Liver (tissue), 9 donors: Measurements from ENCODE around the gene ERBIN. TPM values are rescaled to one million over a fixed set of nuclear protein-coding genes. Genes with fewer than 3 reads are reported as not detected.
"Not testable (repeated sequence)": the region's sequence is repeated elsewhere in the genome, so short reads cannot be mapped to it uniquely, and the experiment has no call there.

Experiments
- DNase-seq: peaks from one replicate; pipeline ENCODE4 v3.0.0-alpha.2; 2017; ENCODE audit warnings: low spot score
- H3K27ac ChIP-seq, 2 donors: one replicate each; pipeline ENCODE4 v1.7.0; 2013; ENCODE audit warnings: inconsistent platforms in 2 of 2, low read length in 2 of 2, control low read depth in 1 of 2, low read depth in 1 of 2, mild to moderate bottlenecking in 1 of 2
- H3K27me3 ChIP-seq, 4 donors: one replicate each; pipeline versions ENCODE4 v1.6.1 to v1.7.0; 2013; ENCODE audit warnings: low read length in 3 of 4, inconsistent platforms in 1 of 4, mild to moderate bottlenecking in 1 of 4, moderate library complexity in 1 of 4; ENCODE audit not compliant: control insufficient read depth in 4 of 4, insufficient read depth in 4 of 4
- H3K36me3 ChIP-seq, 4 donors: one replicate each; pipeline versions ENCODE4 v1.6.1 to v1.7.0; 2013; ENCODE audit warnings: low read length in 3 of 4, mild to moderate bottlenecking in 3 of 4, low read depth in 1 of 4, moderate library complexity in 1 of 4; ENCODE audit not compliant: control insufficient read depth in 4 of 4, insufficient read depth in 3 of 4
- H3K4me1 ChIP-seq, 4 donors: one replicate each; pipeline versions ENCODE4 v1.6.1 to v1.7.0; 2013; ENCODE audit warnings: low read length in 3 of 4, mild to moderate bottlenecking in 3 of 4, moderate library complexity in 1 of 4; ENCODE audit not compliant: control insufficient read depth in 4 of 4, insufficient read depth in 4 of 4
- H3K4me3 ChIP-seq, 3 donors: one replicate each; pipeline versions ENCODE4 v1.6.1 to v1.7.0; 2013; ENCODE audit warnings: low read length in 3 of 3, control low read depth in 1 of 3, low read depth in 1 of 3, mild to moderate bottlenecking in 1 of 3
- H3K9ac ChIP-seq, 2 donors: one replicate each; pipeline ENCODE4 v1.7.0; 2013; ENCODE audit warnings: low read length in 2 of 2, mild to moderate bottlenecking in 2 of 2, moderate library complexity in 2 of 2, control low read depth in 1 of 2, low read depth in 1 of 2
- H3K9me3 ChIP-seq, 4 donors: one replicate each; pipeline versions ENCODE4 v1.6.1 to v1.7.0; 2013; ENCODE audit warnings: low read length in 3 of 4; ENCODE audit not compliant: control insufficient read depth in 4 of 4
- CTCF ChIP-seq: fragments of 150-350 bp; IDR thresholded peaks from 2 replicates; pipeline ENCODE4 v1.5.1; 2017; ENCODE audit warnings: improper control_type of control experiment, low read depth, low read length; ENCODE audit not compliant: missing input control
- HNF4A ChIP-seq, 2 donors: conservative IDR thresholded peaks; 2 replicates each; pipeline ENCODE4 v1.6.1; 2016; ENCODE audit warnings: antibody characterized with exemption in 2 of 2, mild to moderate bottlenecking in 2 of 2
- HNF4G ChIP-seq: IDR thresholded peaks from 2 replicates; pipeline ENCODE4 v1.6.1; 2016; ENCODE audit warnings: antibody characterized with exemption
- JUND ChIP-seq, 2 donors: IDR thresholded peaks; 2 replicates each; pipeline ENCODE4 v1.6.1; 2016; ENCODE audit warnings: antibody characterized with exemption in 2 of 2
- MAX ChIP-seq: IDR thresholded peaks from 2 replicates; pipeline ENCODE4 v1.6.1; 2016; ENCODE audit warnings: antibody characterized with exemption
- SP1 ChIP-seq: IDR thresholded peaks from 2 replicates; pipeline ENCODE4 v1.6.1; 2018; ENCODE audit warnings: antibody characterized with exemption, mild to moderate bottlenecking
- WGBS: extraction: QIAGEN DNeasy Blood & Tissue Kit; methylation state at CpG from one replicate; pipeline ENCODE4 v1.1.7; 2013; 5-methylcytosine and 5-hydroxymethylcytosine counted together
- polyA plus RNA-seq, 2 donors: library from polyadenylated mRNA; stranded (reverse) in 1 of 2; unstranded in 1 of 2; fragments of 200-250 nt in 1 of 2; fragments of >200 nt in 1 of 2; fragmentation: Nextera tagmentation in 1 of 2; extraction: Ambion mirVana in 1 of 2; gene quantifications; one replicate each; pipeline versions ENCODE4 v1.2.1 to v1.2.3, GENCODE V29; 2013 to 2015
- total RNA-seq, 2 donors: library from RNA; depleted of rRNA; stranded (reverse); fragments of >200 nt; gene quantifications; one replicate each; pipeline ENCODE4 v1.2.3, GENCODE V29; 2014
- TF ChIP-seq, protein P1 (sequence below): IDR thresholded peaks from 2 replicates; pipeline ENCODE4 v1.6.1; 2016; ENCODE audit warnings: antibody characterized with exemption, mild to moderate bottlenecking
- TF ChIP-seq, protein P2 (sequence below): IDR thresholded peaks from 2 replicates; pipeline ENCODE4 v1.6.1; 2016; ENCODE audit warnings: antibody characterized with exemption
- donor health status: healthy.
- donor health status: healthy.
- donor health status: healthy.
- donor health status: healthy.
- donor health status: healthy.

ERBIN gene
- total and polyA plus RNA-seq, 4 donors, result 9.7 to 54.9 (median 32.5) TPM

DNA sequence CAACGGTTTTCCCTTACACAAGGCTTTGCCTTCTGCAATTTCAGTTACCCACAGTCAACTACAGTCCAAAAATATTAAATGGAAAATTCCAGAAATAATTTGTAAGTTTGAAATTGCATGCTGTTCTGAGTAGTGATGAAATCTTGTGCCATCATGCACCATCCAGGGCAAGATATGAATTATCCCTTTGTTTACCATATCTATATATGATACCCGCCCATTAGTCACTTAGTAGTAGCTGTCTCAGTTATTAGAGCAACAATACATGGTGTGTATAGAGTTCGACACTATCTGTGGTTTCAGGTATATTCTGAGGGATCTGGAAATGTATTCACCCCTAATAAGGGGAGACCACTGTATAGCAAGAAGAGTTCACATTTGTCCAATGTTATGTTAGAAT, 29.4 kb downstream of the ERBIN start:
- no peak overlapping the region for H3K9ac ChIP-seq
- peaks cover 0 to 3% (median 0%) of the 10 kb centered on the region in 4 donors for H3K36me3 ChIP-seq
- no peaks in the 10 kb centered on the region for H3K9me3 ChIP-seq
- no peaks in the 10 kb centered on the region for H3K27me3 ChIP-seq
- DNase-seq, result no peak
- no peak for TF ChIP-seq SP1
- TF ChIP-seq, protein P1, sequence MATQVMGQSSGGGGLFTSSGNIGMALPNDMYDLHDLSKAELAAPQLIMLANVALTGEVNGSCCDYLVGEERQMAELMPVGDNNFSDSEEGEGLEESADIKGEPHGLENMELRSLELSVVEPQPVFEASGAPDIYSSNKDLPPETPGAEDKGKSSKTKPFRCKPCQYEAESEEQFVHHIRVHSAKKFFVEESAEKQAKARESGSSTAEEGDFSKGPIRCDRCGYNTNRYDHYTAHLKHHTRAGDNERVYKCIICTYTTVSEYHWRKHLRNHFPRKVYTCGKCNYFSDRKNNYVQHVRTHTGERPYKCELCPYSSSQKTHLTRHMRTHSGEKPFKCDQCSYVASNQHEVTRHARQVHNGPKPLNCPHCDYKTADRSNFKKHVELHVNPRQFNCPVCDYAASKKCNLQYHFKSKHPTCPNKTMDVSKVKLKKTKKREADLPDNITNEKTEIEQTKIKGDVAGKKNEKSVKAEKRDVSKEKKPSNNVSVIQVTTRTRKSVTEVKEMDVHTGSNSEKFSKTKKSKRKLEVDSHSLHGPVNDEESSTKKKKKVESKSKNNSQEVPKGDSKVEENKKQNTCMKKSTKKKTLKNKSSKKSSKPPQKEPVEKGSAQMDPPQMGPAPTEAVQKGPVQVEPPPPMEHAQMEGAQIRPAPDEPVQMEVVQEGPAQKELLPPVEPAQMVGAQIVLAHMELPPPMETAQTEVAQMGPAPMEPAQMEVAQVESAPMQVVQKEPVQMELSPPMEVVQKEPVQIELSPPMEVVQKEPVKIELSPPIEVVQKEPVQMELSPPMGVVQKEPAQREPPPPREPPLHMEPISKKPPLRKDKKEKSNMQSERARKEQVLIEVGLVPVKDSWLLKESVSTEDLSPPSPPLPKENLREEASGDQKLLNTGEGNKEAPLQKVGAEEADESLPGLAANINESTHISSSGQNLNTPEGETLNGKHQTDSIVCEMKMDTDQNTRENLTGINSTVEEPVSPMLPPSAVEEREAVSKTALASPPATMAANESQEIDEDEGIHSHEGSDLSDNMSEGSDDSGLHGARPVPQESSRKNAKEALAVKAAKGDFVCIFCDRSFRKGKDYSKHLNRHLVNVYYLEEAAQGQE, result no peak
- TF ChIP-seq MAX, result no peak
- TF ChIP-seq JUND (IDR thresholded peaks at IDR 0.05), result no peak
- TF ChIP-seq, protein P2, sequence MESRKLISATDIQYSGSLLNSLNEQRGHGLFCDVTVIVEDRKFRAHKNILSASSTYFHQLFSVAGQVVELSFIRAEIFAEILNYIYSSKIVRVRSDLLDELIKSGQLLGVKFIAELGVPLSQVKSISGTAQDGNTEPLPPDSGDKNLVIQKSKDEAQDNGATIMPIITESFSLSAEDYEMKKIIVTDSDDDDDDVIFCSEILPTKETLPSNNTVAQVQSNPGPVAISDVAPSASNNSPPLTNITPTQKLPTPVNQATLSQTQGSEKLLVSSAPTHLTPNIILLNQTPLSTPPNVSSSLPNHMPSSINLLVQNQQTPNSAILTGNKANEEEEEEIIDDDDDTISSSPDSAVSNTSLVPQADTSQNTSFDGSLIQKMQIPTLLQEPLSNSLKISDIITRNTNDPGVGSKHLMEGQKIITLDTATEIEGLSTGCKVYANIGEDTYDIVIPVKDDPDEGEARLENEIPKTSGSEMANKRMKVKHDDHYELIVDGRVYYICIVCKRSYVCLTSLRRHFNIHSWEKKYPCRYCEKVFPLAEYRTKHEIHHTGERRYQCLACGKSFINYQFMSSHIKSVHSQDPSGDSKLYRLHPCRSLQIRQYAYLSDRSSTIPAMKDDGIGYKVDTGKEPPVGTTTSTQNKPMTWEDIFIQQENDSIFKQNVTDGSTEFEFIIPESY, result no peak
- no peak for TF ChIP-seq CTCF
- H3K27ac ChIP-seq, result no peak overlapping the region
- H3K4me3 ChIP-seq, result no peak overlapping the region
- WGBS, result 92% methylated on average over 3 of the region's 3 CpGs
- H3K4me1 ChIP-seq, result peaks cover 0 to 2% (median 0%) of the 10 kb centered on the region in 4 donors

DNA sequence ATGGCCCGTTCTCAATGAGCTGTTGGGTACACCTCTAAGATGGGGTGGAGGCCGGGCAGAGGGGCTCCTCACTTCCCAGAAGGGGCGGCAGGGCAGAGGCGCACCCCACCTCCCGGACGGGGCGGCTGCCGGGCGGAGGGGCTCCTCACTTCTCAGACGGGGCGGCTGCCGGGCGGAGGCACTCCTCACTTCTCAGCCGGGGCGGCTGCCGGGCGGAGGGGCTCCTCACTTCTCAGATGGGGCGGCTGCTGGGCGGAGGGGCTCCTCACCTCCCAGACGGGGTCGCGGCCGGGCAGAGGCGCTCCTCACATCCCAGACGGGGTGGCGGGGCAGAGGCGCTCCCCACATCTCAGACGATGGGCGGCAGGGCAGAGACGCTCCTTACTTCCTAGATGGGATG, 31.3 kb downstream of the ERBIN start:
- not testable (repeated sequence) for H3K4me1 ChIP-seq, H3K36me3 ChIP-seq, H3K9me3 ChIP-seq, H3K9ac ChIP-seq, H3K27ac ChIP-seq, H3K27me3 ChIP-seq, DNase-seq, H3K4me3 ChIP-seq
- WGBS, result 98% methylated on average over 30 of the region's 30 CpGs

- Histone ChIP-seq H3K4me3 (no peak overlapping the region), H3K4me1 (peaks cover 0 to 2% (median under 1%) of the 10 kb centered on the region in 4 donors), H3K9ac (no peak overlapping the region), H3K27me3 (no peaks in the 10 kb centered on the region), H3K36me3 (peaks cover 0 to 3% (median 0%) of the 10 kb centered on the region in 4 donors), H3K9me3 (no peaks in the 10 kb centered on the region), H3K27ac (no peak overlapping the region)
- TF ChIP-seq HNF4G, result no peak
- TF ChIP-seq HNF4A (conservative IDR thresholded peaks at IDR 0.05), result no peak
- TF ChIP-seq JUND (IDR thresholded peaks at IDR 0.05), result no peak
- DNase-seq, result no peak
Observed at GRCh38 chr5:65961633-65962032, 35.3 kb downstream of the ERBIN start.
